ENCODE measurements around the gene S100A13.

DNA sequence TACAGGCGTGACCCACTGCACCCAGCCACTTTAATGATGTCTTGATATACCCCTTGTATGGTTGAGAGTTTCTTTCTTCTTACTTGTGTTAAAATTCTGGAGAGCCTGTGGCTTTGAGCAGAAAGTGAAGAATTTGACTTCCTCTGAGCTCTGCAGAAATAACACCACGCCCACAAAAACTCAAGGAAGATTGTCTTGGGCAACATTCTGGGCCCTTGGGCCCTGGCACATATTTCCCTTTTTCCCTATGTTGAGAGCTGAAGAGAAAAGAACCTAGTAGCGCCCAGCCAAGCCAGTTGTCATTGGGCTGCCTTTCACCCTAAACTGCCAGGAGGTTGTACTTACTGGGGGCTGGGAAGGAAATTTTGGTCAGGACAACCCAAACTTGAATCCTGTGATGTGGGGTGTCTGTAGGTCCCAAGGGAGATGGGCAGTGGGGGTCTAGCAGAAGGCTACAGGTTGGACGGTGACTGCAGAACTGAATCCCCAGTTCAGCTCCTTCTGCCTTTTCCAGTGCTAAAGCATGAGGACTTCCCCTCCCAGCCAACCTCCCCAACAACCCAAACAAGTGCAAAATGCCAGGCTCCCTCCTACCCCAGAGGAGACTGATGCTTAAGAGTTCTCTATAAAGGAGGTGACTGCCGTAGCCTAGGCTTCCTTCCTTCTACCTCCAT, 19.5 kb upstream of the S100A13 start:
- TF ChIP-seq FOS (IDR thresholded peaks at IDR 0.05; ENCODE audit: extremely low read depth, insufficient read length) (no peak), TAF1 (IDR thresholded peaks at IDR 0.05; ENCODE audit: control insufficient read depth, extremely low read depth, insufficient read depth, low read length, severe bottlenecking) (no peak), SMARCE1 (IDR thresholded peaks at IDR 0.05) (no peak), ZNF316 (IDR thresholded peaks at IDR 0.05) (no peak), TSC22D4 (tag; IDR thresholded peaks at IDR 0.05) (no peak), ZNF398 (CRISPR knock-in tag; IDR thresholded peaks at IDR 0.05) (no peak), YY1 (IDR thresholded peaks at IDR 0.05; ENCODE audit: borderline replicate concordance in 1 of 3, control insufficient read depth in 1 of 3, extremely low read depth in 1 of 3, insufficient read depth in 3 of 3, insufficient read length in 1 of 3, insufficient replicate concordance in 2 of 3, low read depth in 1 of 3, low read length in 2 of 3) (no peak)
- TF ChIP-seq, protein P1, sequence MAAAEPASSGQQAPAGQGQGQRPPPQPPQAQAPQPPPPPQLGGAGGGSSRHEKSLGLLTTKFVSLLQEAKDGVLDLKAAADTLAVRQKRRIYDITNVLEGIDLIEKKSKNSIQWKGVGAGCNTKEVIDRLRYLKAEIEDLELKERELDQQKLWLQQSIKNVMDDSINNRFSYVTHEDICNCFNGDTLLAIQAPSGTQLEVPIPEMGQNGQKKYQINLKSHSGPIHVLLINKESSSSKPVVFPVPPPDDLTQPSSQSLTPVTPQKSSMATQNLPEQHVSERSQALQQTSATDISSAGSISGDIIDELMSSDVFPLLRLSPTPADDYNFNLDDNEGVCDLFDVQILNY (CRISPR knock-in tag; IDR thresholded peaks at IDR 0.05), result no peak

All from K562 (cell line).